HepG2 (cell line): ENCODE results near the gene TUBB4B. TPM values are rescaled to one million over a fixed set of nuclear protein-coding genes. Genes with fewer than 3 reads are reported as not detected.

Experiments
- ATAC-seq: fragments of 200-7000 bp; cut with Tn5 transposase; 3 replicates; pipeline ENCODE4 v1.9.1; 2020; ENCODE audit warnings: mild to moderate bottlenecking, moderate library complexity
- BruUV-seq: library from RNA; stranded (reverse); fragments of 400-500 nt; replicated peaks from 2 replicates; lab custom pipeline; 2021; lab: Mats Ljungman, UMichigan
- CTCF ChIA-PET: fragments of 300-600 bp; formaldehyde crosslinking; extraction: SDS; loops from one replicate; lab custom pipeline; 2021; ENCODE audit warnings: low total read pairs, inconsistent platforms, low intra/inter-chr PET ratio; lab: Yijun Ruan, JAX
- POLR2A ChIA-PET: fragments of 350-600 bp; sonication (Branson Sonifier 250); formaldehyde crosslinking; loops from one replicate; lab custom pipeline; 2020; ENCODE audit warnings: antibody characterized with exemption, inconsistent platforms; lab: Yijun Ruan, JAX
- DNase-seq: peaks from one replicate; pipeline ENCODE4 v3.0.0-alpha.2; 2015; ENCODE audit warnings: low spot score
- FAIRE-seq: peaks from 3 replicates; lab custom pipeline; 2011; peaks lifted over from hg19 to GRCh38; lab: Jason Lieb, UNC
- H2AFZ ChIP-seq: one replicate; pipeline ENCODE4 v1.6.1; 2011; ENCODE audit warnings: low read length, inconsistent platforms
- H3K27ac ChIP-seq: fragments of 300-600 bp; 3 replicates; pipeline ENCODE4 v1.8.0; 2011; ENCODE audit warnings: mixed run types, mild to moderate bottlenecking, mixed read lengths, low read length, inconsistent platforms; ENCODE audit not compliant: insufficient read depth; ENCODE audit errors: extremely low read length
- H3K27me3 ChIP-seq, 2 experiments: fragments of 200-600 bp in 1 of 2; 2 replicates in 1 of 2; 3 replicates in 1 of 2; pipeline versions ENCODE4 v1.6.0 to v1.8.0; 2011; ENCODE audit warnings: low read length in 2 of 2, mild to moderate bottlenecking in 2 of 2, moderate library complexity in 2 of 2, inconsistent platforms in 1 of 2; ENCODE audit not compliant: insufficient read depth in 2 of 2, control insufficient read depth in 1 of 2
- H3K36me3 ChIP-seq, 2 experiments: fragments of 200-600 bp in 1 of 2; replicated peaks in 1 of 2; 2 replicates in 1 of 2; 3 replicates in 1 of 2; pipeline versions ENCODE4 v1.5.1 to v1.8.0; 2011; ENCODE audit warnings: low read length in 2 of 2, inconsistent platforms in 1 of 2; ENCODE audit not compliant: insufficient read depth in 2 of 2, control insufficient read depth in 1 of 2
- H3K4me1 ChIP-seq: 2 replicates; pipeline ENCODE4 v1.5.1; 2012; ENCODE audit warnings: low read length, inconsistent platforms; ENCODE audit not compliant: insufficient read depth
- H3K4me2 ChIP-seq: 2 replicates; pipeline ENCODE4 v1.6.0; 2011; ENCODE audit warnings: low read depth, low read length, inconsistent platforms
- H3K4me3 ChIP-seq, 3 experiments: fragments of 200-600 bp in 1 of 3; sonication (generic), shearing (Covaris generic) in 1 of 3; replicated peaks in 1 of 3; 2 replicates each; pipeline ENCODE4 v1.5.1; 2011 to 2016; ENCODE audit warnings: low read length in 3 of 3, inconsistent platforms in 2 of 3, low read depth in 2 of 3, mild to moderate bottlenecking in 2 of 3, control low read depth in 1 of 3, mixed read lengths in 1 of 3; ENCODE audit not compliant: insufficient read depth in 1 of 3
- H3K79me2 ChIP-seq: one replicate; pipeline ENCODE4 v1.6.1; 2011; ENCODE audit warnings: low read length, inconsistent platforms; ENCODE audit not compliant: insufficient read depth
- H3K9ac ChIP-seq: 2 replicates; pipeline ENCODE4 v1.6.0; 2011; ENCODE audit warnings: mild to moderate bottlenecking, low read depth, low read length, inconsistent platforms; ENCODE audit not compliant: insufficient read depth
- H3K9me3 ChIP-seq: 2 replicates; pipeline ENCODE4 v1.5.1; 2012; ENCODE audit warnings: mild to moderate bottlenecking, low read length
- H4K20me1 ChIP-seq: 2 replicates; pipeline ENCODE4 v1.6.0; 2011; ENCODE audit warnings: inconsistent platforms, mild to moderate bottlenecking, low read length, moderate library complexity; ENCODE audit not compliant: insufficient read depth
- ATF2 ChIP-seq: sonication (generic); formaldehyde crosslinking; IDR thresholded peaks from 2 replicates; pipeline ENCODE4 v1.4.0; 2020; ENCODE audit warnings: missing genetic modification reagents
- BORCS8-MEF2B ChIP-seq: sonication (generic); formaldehyde crosslinking; IDR thresholded peaks from 2 replicates; pipeline ENCODE4 v1.8.0; 2022; ENCODE audit warnings: mild to moderate bottlenecking, missing genetic modification reagents
- HNF4A ChIP-seq: sonication (generic); formaldehyde crosslinking; IDR thresholded peaks from 2 replicates; pipeline ENCODE4 v1.4.0; 2020; ENCODE audit warnings: missing genetic modification reagents
- HNRNPL ChIP-seq: fragments of 200-400 bp; formaldehyde crosslinking; IDR thresholded peaks from 2 replicates; pipeline ENCODE4 v1.6.1; 2017; ENCODE audit warnings: mild to moderate bottlenecking, low read depth, low read length
- HNRNPLL ChIP-seq: fragments of 200-400 bp; formaldehyde crosslinking; IDR thresholded peaks from 2 replicates; pipeline ENCODE4 v1.6.1; 2017; ENCODE audit warnings: mild to moderate bottlenecking, low read depth, low read length; ENCODE audit not compliant: poor library complexity, severe bottlenecking
- MTF2 ChIP-seq: sonication (generic); formaldehyde crosslinking; IDR thresholded peaks from 2 replicates; pipeline ENCODE4 v1.5.0; 2020; ENCODE audit warnings: missing genetic modification reagents, borderline replicate concordance
- PLRG1 ChIP-seq: fragments of 450-650 bp; conservative IDR thresholded peaks from 2 replicates; pipeline ENCODE4 v1.6.1; 2016
- RARA ChIP-seq: IDR thresholded peaks from 2 replicates; pipeline ENCODE4 v1.6.1; 2016; ENCODE audit warnings: missing genetic modification reagents, missing compliant biosample characterization
- SCMH1 ChIP-seq: sonication (generic); formaldehyde crosslinking; IDR thresholded peaks from 2 replicates; pipeline ENCODE4 v1.9.0; 2021; ENCODE audit warnings: missing genetic modification reagents, mild to moderate bottlenecking, borderline replicate concordance
- TFAP4 ChIP-seq: sonication (generic); IDR thresholded peaks from 2 replicates; pipeline ENCODE4 v1.6.1; 2016; ENCODE audit warnings: low read depth, borderline replicate concordance
- TP53 ChIP-seq: sonication (generic); formaldehyde crosslinking; conservative IDR thresholded peaks from 2 replicates; pipeline ENCODE4 v1.4.0; 2020; ENCODE audit warnings: missing genetic modification reagents
- ZBTB8A ChIP-seq: sonication (generic); formaldehyde crosslinking; IDR thresholded peaks from 2 replicates; pipeline ENCODE4 v1.4.0; 2020; ENCODE audit warnings: mild to moderate bottlenecking, low read depth, missing genetic modification reagents, borderline replicate concordance
- ZFP91 ChIP-seq: sonication (generic); formaldehyde crosslinking; IDR thresholded peaks from 2 replicates; pipeline ENCODE4 v1.9.0; 2022; ENCODE audit warnings: missing genetic modification reagents, mild to moderate bottlenecking, borderline replicate concordance
- ZFYVE20 ChIP-seq: sonication (generic); formaldehyde crosslinking; IDR thresholded peaks from 2 replicates; pipeline ENCODE4 v1.8.0; 2023; ENCODE audit warnings: low read depth, mild to moderate bottlenecking, moderate library complexity, missing genetic modification reagents, borderline replicate concordance
- ZNF276 ChIP-seq: sonication (generic); formaldehyde crosslinking; IDR thresholded peaks from 2 replicates; pipeline ENCODE4 v1.4.0; 2020; ENCODE audit warnings: mild to moderate bottlenecking, low read depth, missing genetic modification reagents
- ZNF362 ChIP-seq: sonication (generic); formaldehyde crosslinking; IDR thresholded peaks from 2 replicates; pipeline ENCODE4 v1.4.0; 2020; ENCODE audit warnings: missing genetic modification reagents, mild to moderate bottlenecking, borderline replicate concordance
- ZNF75D ChIP-seq: sonication (generic); formaldehyde crosslinking; IDR thresholded peaks from 2 replicates; pipeline ENCODE4 v1.8.1; 2023; ENCODE audit warnings: missing genetic modification reagents, mild to moderate bottlenecking, borderline replicate concordance
- ZNF777 ChIP-seq: sonication (generic); formaldehyde crosslinking; IDR thresholded peaks from 2 replicates; pipeline ENCODE4 v1.4.0; 2020; ENCODE audit warnings: missing genetic modification reagents
- WGBS: methylation state at CpG from one replicate; pipeline ENCODE4 v1.1.6; 2017; ENCODE audit warnings: low lambda C conversion rate; 5-methylcytosine and 5-hydroxymethylcytosine counted together
- in situ Hi-C: cut with HindIII; loops from 2 replicates; pipeline ENCODE4 v1.10.0; 2017; ENCODE audit warnings: low pct_unique_long_range_greater_than_20kb; ENCODE audit not compliant: extremely low pct_ligation_motif_present
- intact Hi-C: fragments of 100-400 bp; cut with micrococcal nuclease; formaldehyde crosslinking; loops from one replicate; pipeline ENCODE4 v1.10.0; 2022; ENCODE audit not compliant: unreplicated experiment
- polyA plus RNA-seq, 8 experiments: library from polyadenylated mRNA; depleted of rRNA in 3 of 8; stranded (reverse) in 7 of 8; unstranded in 1 of 8; fragments of >200 nt; fragmentation: Illumina TruSeq in 4 of 8; extraction: Trizol in 4 of 8; gene quantifications; 2 replicates each; pipeline versions ENCODE4 v1.2.1 to v1.2.3, GENCODE V29; 2011 to 2016; ENCODE audit warnings: low read depth in 4 of 8, missing spikeins in 1 of 8, mixed read lengths in 1 of 8; ENCODE audit not compliant: insufficient read depth in 1 of 8
- total RNA-seq, 5 experiments: library from RNA; depleted of rRNA; stranded (reverse); fragments of >200 nt; fragmentation: Illumina TruSeq; extraction: Trizol; gene quantifications; 2 replicates each; pipeline ENCODE4 v1.2.3, GENCODE V29; 2016; ENCODE audit warnings: low read depth in 1 of 5

The TUBB4B gene
- total and polyA plus RNA-seq, 2 of the 13 experiments (the other 11 are each of a cell fraction or from before 2014, with no cell fraction given), result 182 to 412 TPM

- CTCF ChIA-PET, result interaction anchor here (1.3 kb wide), 1 partner anchor 10 kb away, joined by 4 read pairs; the partner anchor contains the start of genes ANAPC2 and SSNA1
- H3K36me3 ChIP-seq, result no peaks in the 10 kb centered on the region; a peak in 1 of 5 replicates
- POLR2A ChIA-PET, result interaction anchor here (0.8 to 3.0 kb wide), 14 partner anchors 10 to 81 kb away, joined by 3 to 47 read pairs (median 5); partner anchors contain the start of genes ANAPC2, RNF208, SSNA1 and TUBB4B
- in situ Hi-C loops (no loop called here), intact Hi-C loops (no loop called here)
- H3K4me1 ChIP-seq, result peaks cover 75% of the 10 kb centered on the region
- no peaks in the 10 kb centered on the region; the same call in 1 of the 2 replicates for H4K20me1 ChIP-seq
- peaks cover 61% of the 10 kb centered on the region for H3K79me2 ChIP-seq
- peak overlapping the region; percentile 71 to 75 (median 72) for H3K4me3 ChIP-seq
- FAIRE-seq (no peak), ATAC-seq (no peak), DNase-seq (no peak)
- H2AFZ ChIP-seq, result no peak overlapping the region
- peak overlapping the region; percentile 90 for H3K4me2 ChIP-seq
- peak overlapping the region; percentile 73 for H3K9ac ChIP-seq
- no peaks in the 10 kb centered on the region for H3K9me3 ChIP-seq
- WGBS, result 15% methylated on average over 4 of the region's 11 CpGs
- peak overlapping the region; percentile 47 for H3K27ac ChIP-seq
- no TSS peak for BruUV-seq
- no peaks in the 10 kb centered on the region for H3K27me3 ChIP-seq
- no peak for TF ChIP-seq ZFP91 (CRISPR knock-in tag)
- no peak for TF ChIP-seq ATF2 (CRISPR knock-in tag)
- 0 out of 2 replicates have a peak, but pooled peaks have one; percentile 32 for TF ChIP-seq TP53
- no peak for TF ChIP-seq PLRG1
- TF ChIP-seq RARA (CRISPR knock-in tag), result no peak
- TF ChIP-seq HNRNPL, result peak; percentile 65
- 0 out of 2 replicates have a peak, but pooled peaks have one; percentile 43 for TF ChIP-seq ZNF777 (CRISPR knock-in tag)
- TF ChIP-seq ZNF276 (CRISPR knock-in tag), result no peak
- no peak for TF ChIP-seq MTF2 (CRISPR knock-in tag)
- no peak for TF ChIP-seq ZBTB8A (CRISPR knock-in tag)
- TF ChIP-seq BORCS8-MEF2B (CRISPR knock-in tag), result no peak
- no peak for TF ChIP-seq TFAP4
- no peak for TF ChIP-seq ZFYVE20 (CRISPR knock-in tag)
- TF ChIP-seq HNRNPLL, result no peak
- no peak for TF ChIP-seq ZNF362 (CRISPR knock-in tag)
- TF ChIP-seq SCMH1 (CRISPR knock-in tag), result no peak
- no peak for TF ChIP-seq ZNF75D (CRISPR knock-in tag)
- TF ChIP-seq HNF4A (CRISPR knock-in tag), result 0 out of 2 replicates have a peak, but pooled peaks have one; percentile 4
Observed at GRCh38 chr9:137198902-137199283, 42.2 kb upstream of the TUBB4B start.
